ENCODE measurements around the gene ABCB4.
"Not testable (repeated sequence)": the region's sequence is repeated elsewhere in the genome, so short reads cannot be mapped to it uniquely, and the experiment has no call there.

ABCB4 gene

GRCh38 chr7:87474533-87475358 lies 734 bp downstream of the ABCB4 start:
- DNase-seq, result no peak

- no peak for DNase-seq
These were observed 1.5 kb downstream of the ABCB4 start for GRCh38 chr7:87473986-87474385.

- DNase-seq, result no peak
These were observed 2.3 kb downstream of the ABCB4 start for GRCh38 chr7:87473192-87473591.

GRCh38 chr7:87471473-87471872 lies 4.0 kb downstream of the ABCB4 start:
- DNase-seq, result no peak

GRCh38 chr7:87469204-87469603 lies 6.3 kb downstream of the ABCB4 start:
- DNase-seq, result not testable (repeated sequence)

GRCh38 chr7:87465534-87465880 lies 10.0 kb downstream of the ABCB4 start:
- DNase-seq, result not testable (repeated sequence)

GRCh38 chr7:87464830-87465533 lies 10.5 kb downstream of the ABCB4 start:
- not testable (repeated sequence) for DNase-seq

GRCh38 chr7:87463982-87464381 lies 11.5 kb downstream of the ABCB4 start:
- DNase-seq, result no peak

GRCh38 chr7:87460444-87460843 lies 15.0 kb downstream of the ABCB4 start:
- DNase-seq, result not testable (repeated sequence)

GRCh38 chr7:87459941-87460340 lies 15.5 kb downstream of the ABCB4 start:
- DNase-seq, result no peak

- no peak for DNase-seq
These were observed 17.3 kb downstream of the ABCB4 start for GRCh38 chr7:87458148-87458547.

- DNase-seq, result no peak
These were observed 19.2 kb downstream of the ABCB4 start for GRCh38 chr7:87456247-87456646.

GRCh38 chr7:87452279-87452678 lies 23.2 kb downstream of the ABCB4 start:
- DNase-seq, result no peak

- no peak for DNase-seq
These were observed 24.3 kb downstream of the ABCB4 start for GRCh38 chr7:87451187-87451586.

GRCh38 chr7:87450706-87451105 lies 24.8 kb downstream of the ABCB4 start:
- DNase-seq, result no peak

GRCh38 chr7:87448388-87448787 lies 27.1 kb downstream of the ABCB4 start:
- no peak for DNase-seq

GRCh38 chr7:87447116-87447635 lies 28.3 kb downstream of the ABCB4 start:
- DNase-seq, result no peak

GRCh38 chr7:87445897-87446296 lies 29.6 kb downstream of the ABCB4 start:
- DNase-seq, result no peak

- no peak for DNase-seq
These were observed 39.9 kb downstream of the ABCB4 start for GRCh38 chr7:87435546-87435945.

GRCh38 chr7:87432536-87432935 lies 42.9 kb downstream of the ABCB4 start:
- no peak for DNase-seq

- no peak for DNase-seq
These were observed 48.2 kb downstream of the ABCB4 start for GRCh38 chr7:87427288-87427687.

GRCh38 chr7:87426160-87426559 lies 49.3 kb downstream of the ABCB4 start:
- no peak for DNase-seq

GRCh38 chr7:87424075-87424474 lies 51.4 kb downstream of the ABCB4 start:
- no peak for DNase-seq

- DNase-seq, result no peak
These were observed 55.3 kb downstream of the ABCB4 start for GRCh38 chr7:87420173-87420572.
